LNCaP clone FGC (cell line): Measurements from ENCODE around the gene IL17RC.

Source experiments
- DNase-seq: peaks from one replicate; pipeline ENCODE4 v3.0.0-alpha.2; 2011; ENCODE audit warnings: low read depth
- H3K4me3 ChIP-seq: 2 replicates; pipeline ENCODE4 v1.5.1; 2011; ENCODE audit warnings: mild to moderate bottlenecking, low read depth, low read length, control low read depth
- CTCF ChIP-seq: IDR thresholded peaks from 2 replicates; pipeline ENCODE4 v1.5.1; 2012; ENCODE audit warnings: mild to moderate bottlenecking; ENCODE audit not compliant: control insufficient read depth, insufficient read depth; ENCODE audit errors: extremely low read depth

Gene IL17RC

DNA sequence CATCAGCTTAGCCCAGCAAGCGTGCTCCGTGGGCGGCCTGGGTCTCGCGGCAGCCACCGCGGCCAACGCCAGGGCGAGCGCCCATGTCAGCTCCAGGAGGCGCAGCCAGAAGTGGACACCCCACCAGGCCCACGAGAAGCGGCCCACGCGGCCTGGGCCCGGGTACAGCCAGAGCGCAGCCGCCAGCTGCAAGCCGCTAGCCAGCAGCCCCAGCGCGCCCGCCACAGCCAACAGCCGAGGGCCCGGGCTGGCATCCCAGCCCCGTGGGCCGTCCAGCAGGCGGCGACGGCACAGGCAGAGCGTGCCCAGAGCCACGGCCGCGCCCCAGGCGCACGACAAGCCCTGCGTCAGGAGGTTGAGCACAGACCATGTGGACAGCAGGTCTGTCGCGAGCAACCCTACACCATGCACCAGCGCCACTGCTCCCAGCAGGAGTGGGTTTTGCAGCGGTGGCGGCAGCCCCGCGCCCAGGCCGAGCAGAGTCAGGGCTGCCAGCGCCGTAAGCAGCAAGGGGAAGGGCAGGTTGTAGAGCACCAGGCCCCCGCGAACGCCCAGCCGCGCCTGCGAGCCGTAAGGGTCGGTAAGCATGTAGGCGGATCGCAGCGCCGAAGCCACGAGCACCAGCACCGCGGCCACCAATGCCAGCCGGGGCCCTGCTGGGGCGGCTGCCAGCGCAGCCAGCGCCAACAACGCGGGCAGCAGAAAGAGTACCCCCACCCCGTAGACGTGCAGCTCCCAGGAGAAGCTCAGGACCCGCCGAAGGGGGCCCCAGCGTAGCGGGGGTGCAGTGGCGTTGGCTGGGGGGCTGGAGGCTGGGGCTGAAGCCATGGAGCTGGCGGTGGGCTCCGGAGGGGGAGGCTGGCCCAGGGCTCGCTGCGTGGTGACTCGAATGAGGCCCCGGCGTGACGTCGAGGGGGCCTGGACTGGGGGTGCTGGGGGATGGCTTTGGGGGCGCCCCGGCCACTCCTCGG, 30.4 kb downstream of the IL17RC start:
- peak; percentile 56 for DNase-seq
- peak overlapping the region; percentile 67 for H3K4me3 ChIP-seq
- peak; percentile 65 for TF ChIP-seq CTCF

- no peak for TF ChIP-seq CTCF
- no peak overlapping the region for H3K4me3 ChIP-seq
- no peak for DNase-seq
These were observed 31.7 kb downstream of the IL17RC start for GRCh38 chr3:9948586-9948985.

DNA sequence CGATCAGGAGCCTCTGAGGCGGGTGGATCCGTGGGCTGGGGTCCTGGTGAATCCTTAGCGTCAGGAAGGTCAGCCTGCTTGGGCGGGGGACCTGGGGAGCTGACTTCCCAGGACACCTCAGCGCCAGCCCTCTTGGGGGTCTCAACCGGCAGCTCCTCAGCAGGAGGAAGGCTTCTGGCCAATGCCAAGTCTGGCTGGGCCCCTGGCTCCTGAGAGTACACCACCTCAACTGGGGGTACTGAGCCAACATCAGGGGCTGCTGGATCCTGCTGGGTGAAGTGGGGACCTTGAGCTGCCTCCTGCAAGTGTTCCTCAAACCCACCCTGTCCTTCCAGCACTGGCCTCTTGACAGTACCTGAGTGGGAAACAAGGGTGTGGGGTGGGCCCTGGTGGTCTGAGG, 32.2 kb downstream of the IL17RC start:
- DNase-seq, result no peak
- no peak overlapping the region for H3K4me3 ChIP-seq
- TF ChIP-seq CTCF, result no peak

GRCh38 chr3:9949626-9950025, 32.7 kb downstream of the IL17RC start:
- no peak for DNase-seq
- no peak for TF ChIP-seq CTCF

DNA sequence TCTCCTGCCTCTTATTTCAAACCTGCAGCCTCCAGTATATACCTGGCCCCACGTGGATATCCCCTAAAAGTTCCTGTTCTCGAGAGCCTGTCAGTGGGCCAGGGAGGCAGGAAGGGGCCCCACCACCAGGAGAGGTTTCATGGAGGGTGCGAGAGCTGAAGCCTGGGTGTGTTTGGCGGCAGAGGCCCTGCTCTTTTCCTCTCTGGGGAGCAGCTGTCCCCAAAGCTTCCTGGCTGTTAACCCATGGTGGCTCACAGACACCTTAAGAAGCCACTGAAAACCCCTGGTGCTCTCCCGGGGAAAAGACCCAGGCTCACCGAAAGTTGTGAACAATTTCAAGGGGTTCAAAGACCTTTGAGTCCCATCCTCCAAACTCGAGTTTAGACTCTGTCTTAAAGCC, 34.2 kb downstream of the IL17RC start:
- DNase-seq, result no peak
- H3K4me3 ChIP-seq, result no peak overlapping the region
- TF ChIP-seq CTCF, result no peak

More at GRCh38 chr3:9949626-9950025, 32.7 kb downstream of the IL17RC start:
- no peak overlapping the region for H3K4me3 ChIP-seq

DNA sequence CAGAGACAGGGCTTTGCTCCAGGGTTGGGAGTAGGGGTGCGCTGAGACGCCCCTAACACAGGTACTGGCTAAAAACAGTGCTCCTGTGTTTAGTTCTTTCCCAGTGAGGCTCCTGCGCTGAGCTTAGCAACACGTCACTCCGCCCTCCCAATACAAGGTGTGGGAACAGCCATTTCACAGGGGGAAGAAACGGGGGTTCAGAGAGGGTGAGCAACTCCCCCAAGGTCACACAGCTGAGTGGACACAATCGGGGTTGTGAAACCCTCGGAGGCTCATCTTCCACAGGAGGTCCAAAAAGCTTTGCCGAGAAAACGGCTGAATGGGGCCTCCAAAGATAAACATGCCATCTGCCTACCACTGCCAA, 34.7 kb downstream of the IL17RC start:
- H3K4me3 ChIP-seq, result peak overlapping the region; percentile 50
- no peak for TF ChIP-seq CTCF
- no peak for DNase-seq
